HG03103 (cell line): ENCODE data around the gene GCKR.

Source experiments
- ATAC-seq: cut with Tn5 transposase; IDR thresholded peaks from one replicate; pipeline ENCODE4 v1.9.1; 2021; ENCODE audit warnings: low read depth; ENCODE audit not compliant: unreplicated experiment

The GCKR gene

GRCh38 chr2:27496357-27497287 lies at the start of gene GCKR:
TSS of gene GCKR (plus strand) at chr2:27496839. CDS start at chr2:27496905, 66 bp downstream.
- no peak for ATAC-seq

DNA sequence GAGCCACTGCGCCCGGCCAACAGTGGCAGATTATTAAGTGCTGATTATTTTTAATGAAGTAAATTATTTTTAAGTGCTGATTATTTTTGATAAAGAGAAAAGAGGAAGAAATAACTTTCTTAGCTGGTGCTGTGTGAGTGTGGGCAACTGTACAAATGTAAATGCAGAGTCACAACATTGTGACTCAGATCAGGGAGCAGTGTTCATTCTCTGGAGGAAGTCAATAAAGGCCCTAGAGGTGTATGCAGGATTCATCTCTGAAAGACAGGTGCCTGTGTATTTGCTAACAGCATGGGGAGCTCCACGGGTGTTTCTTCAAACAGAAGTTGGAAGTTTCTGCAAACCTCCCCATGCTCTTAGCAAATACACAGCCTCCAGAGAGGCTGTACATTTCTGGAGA lies 48.3 kb upstream of the GCKR start:
- ATAC-seq, result no peak

DNA sequence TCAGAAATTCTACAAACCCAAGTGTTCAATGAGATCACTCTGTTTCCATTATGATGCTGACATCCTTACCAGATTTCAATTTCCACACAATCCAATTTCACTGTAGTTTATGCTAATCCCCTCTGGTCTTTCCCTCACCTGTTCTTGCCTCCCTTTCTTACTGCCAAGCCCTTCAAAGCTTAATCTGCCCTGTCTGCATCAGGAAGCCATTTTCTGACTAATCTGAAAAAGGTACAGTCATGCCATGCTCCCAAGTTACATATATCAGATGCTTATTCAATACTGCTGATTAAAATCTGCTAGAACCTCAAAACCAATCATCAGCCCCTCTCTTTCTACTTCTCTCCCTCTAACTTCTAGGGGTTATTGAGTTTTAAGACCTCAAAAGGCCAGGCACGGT lies 45.5 kb upstream of the GCKR start:
- ATAC-seq, result no peak

- no peak for ATAC-seq
These were observed 42.7 kb upstream of the GCKR start for GRCh38 chr2:27453968-27454367.

DNA sequence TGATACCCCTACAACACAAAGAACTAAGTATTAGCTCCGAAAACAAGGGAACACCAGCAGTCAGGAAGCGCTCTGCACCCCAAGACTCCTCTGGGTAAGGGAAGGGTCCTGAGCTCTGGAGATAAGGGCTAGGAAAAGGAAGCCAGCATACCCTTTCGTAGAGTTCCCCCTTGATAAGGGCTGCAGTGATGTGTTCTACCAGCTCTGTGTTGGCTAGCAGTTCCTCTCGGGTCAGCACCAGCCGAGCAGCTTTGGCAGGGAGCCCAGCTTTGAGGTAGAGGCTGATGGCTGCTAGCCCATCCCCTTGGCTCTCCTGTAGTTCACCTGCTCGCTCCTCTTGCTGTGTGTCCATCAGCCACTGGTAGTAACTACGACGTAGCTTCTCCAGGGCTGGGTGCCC lies 35.5 kb upstream of the GCKR start:
- ATAC-seq, result no peak

DNA sequence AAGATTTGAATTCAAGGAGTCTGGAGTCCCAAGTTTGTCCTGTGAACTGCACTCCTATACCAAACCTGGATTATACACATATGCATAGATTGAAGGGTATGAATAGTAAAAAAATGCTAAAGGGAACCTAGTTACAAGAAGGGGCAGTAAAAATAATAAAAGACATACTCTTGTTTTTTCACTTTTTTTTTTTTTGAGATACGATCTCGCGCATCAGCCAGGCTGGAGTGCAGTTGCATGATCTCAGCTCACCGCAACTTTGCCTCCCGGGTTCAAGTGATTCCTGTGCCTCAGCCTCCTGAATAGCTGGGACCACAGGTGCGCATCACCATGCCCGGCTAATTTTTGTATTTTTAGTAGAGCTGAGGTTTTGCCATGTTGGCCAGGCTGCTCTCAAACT lies 32.2 kb upstream of the GCKR start:
- ATAC-seq, result no peak

DNA sequence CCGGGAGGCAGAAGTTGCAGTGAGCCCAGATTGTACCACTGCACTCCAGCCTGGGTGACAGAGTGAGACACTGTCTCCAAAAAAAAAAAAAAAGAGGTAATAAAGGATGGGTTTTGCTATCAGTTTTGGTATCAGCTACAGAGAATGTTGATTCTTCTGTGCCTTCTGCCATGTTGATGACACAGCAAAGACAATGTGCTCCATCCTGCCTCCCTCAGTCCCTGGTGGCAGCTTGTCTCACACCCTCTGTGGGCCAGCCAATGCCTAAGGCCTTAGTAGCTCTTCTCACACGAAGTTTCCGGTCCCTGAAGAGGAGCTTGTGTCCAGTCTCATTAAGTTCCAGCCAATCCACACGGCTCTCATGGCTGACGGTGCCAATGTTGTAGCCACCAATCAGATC lies 24.7 kb upstream of the GCKR start:
- ATAC-seq, result no peak

GRCh38 chr2:27485496-27485895 lies 11.1 kb upstream of the GCKR start:
- no peak for ATAC-seq

DNA sequence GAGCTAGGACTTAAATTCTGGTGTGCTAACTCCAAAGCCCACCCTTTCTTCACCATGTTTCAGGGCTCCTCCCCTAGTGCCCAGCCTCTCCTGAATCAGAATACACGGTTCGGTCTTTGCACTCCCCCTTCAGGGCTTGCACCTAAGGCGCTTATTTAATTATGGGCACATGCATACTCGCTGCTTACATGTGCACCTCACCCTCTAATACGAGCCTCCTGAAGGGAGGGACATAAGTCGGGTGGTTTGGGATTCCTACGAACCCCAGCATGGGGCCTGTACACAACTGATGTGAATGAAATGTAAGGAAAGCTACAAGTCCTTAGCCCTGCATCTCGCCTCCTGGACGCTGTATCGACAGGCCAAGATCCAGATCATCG lies 7.5 kb upstream of the GCKR start:
- ATAC-seq, result no peak

DNA sequence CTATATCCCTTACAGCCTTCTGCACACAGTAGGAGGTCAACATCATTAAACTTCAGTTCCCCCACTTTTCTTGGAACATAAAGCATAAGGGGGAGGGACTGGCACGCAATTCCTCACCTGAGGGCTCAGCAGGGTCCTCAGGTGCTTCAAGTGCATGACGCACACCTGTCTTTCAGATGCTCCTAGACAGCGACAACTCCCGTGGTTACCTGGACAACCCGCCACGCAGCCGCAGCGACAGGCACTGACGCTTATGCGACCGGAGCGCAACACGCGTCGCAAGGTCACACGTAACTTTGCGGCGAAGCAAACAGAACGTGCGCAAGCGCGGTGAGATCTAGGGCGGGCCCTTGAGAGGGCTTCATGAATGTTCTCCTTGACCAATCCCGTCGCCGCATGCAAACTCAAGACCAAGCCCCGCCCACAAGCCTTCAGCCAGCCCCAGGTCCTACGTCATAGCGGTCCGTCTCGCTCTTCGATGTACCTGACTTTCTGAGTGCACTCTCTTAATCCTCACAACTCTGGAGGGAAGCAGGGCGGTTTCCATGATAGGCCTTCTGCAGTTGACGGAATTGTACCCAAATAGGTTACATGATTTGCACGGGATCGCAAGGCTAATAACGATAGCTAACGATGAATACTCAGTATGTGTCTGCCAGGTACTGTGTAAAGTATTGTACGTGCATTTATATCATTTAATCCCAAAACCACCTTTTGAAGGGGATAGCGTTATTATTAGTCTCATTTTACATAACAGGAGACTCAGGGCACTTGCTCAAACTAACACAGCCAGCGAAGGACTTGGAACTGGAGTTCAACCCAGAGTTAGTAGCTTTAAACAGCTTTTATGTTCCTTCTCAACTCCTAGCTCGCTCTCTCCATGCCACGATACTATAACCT lies 6.9 kb upstream of the GCKR start, which contains the start of gene IFT172:
IFT172 (minus strand) TSS at position 246 of the 900 bp plus-strand sequence; CDS start at position 156, 90 bp downstream.
- peak; percentile 93 for ATAC-seq

- ATAC-seq, result no peak
These were observed 4.1 kb upstream of the GCKR start for GRCh38 chr2:27492557-27492956.

GRCh38 chr2:27493948-27494283 lies 2.7 kb upstream of the GCKR start:
- ATAC-seq, result no peak

DNA sequence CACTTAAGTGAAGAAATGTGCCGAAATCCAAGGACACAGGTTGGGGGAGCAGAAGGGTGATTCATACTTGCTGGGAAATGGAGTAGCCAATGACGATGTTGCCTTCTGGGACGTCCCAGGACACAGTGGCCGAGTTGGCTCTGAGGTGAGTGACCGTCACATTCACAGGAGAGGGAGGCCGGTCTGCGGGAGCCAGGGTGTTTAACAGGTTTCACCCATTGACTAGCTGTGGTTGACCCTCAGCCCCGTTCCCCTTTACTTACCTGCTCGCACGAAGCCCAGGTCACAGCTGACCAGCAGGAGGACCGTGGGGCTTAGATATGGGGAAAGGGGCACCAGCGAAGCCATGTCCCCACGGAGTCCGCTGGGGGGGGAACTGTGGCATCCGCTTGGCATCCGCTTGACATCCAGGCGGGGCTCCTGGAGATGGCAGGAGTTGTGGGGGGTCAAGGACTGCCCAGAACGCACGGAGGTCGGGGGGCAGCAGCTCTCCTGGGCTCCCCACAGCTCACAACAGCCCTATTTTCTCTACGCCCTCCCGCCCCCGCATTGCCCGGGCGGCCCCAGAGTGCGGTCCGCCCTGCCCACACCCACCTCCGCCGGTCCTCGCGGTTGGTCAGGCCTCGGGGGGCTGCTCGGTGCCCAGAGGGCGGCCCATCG lies 2.2 kb upstream of the GCKR start:
- ATAC-seq, result no peak

DNA sequence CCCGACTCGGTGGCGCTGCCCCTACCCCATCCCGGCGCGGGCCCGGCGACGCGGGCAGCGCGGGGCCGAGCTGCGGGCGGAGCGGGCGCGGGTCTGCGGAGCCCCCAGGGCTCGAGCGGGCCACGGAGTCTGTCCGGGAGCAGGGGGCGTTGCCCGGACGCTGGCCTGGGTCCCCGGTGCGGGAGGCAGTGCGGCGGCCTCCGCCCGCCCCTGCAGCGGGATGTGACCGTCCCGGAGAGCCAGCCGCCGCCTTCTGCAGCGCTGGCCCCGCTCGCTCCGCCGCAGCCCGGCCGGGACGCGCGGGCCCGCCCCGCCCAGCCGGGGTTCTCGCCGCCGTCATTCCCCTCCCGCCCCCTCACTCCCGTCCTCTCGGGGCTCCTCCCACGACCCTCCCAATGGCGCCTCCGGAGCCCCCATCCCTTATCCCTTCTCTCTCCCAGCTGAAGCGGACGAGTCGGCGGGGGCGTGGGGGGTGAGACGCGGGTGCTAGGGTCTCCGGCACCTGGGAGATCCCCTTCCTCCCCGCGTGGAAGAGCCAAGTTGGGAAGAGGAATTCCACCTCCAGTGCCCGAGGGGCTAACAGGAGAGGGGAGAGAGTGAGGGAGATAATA lies 1.6 kb upstream of the GCKR start, which contains the start of gene FNDC4:
FNDC4 (minus strand) TSS at position 257 of the 611 bp plus-strand sequence. CDS start 521 bp downstream, outside the sequence.
- ATAC-seq, result no peak

- no peak for ATAC-seq
These were observed 741 bp upstream of the GCKR start for GRCh38 chr2:27495840-27496356.

- no peak for ATAC-seq
These were observed 619 bp downstream of the GCKR start for GRCh38 chr2:27497288-27497627.

GRCh38 chr2:27498975-27499374 lies 2.3 kb downstream of the GCKR start:
- no peak for ATAC-seq

- ATAC-seq, result no peak
These were observed 4.4 kb downstream of the GCKR start for GRCh38 chr2:27501042-27501441.

- no peak for ATAC-seq
These were observed 5.5 kb downstream of the GCKR start for GRCh38 chr2:27502142-27502541.

GRCh38 chr2:27506587-27506986 lies 9.9 kb downstream of the GCKR start:
- no peak for ATAC-seq
